Thyroid gland (tissue), 4 donors: ENCODE results near the gene C6orf132.

Source experiments
- POLR2A ChIP-seq, 2 donors: fragments of 450-650 bp; IDR thresholded peaks; one replicate each; pipeline ENCODE4 v1.6.1; 2017; ENCODE audit warnings: antibody characterized with exemption in 2 of 2, mild to moderate bottlenecking in 2 of 2, moderate library complexity in 1 of 2
- TF ChIP-seq, protein P1 (sequence below), 6 experiments: fragments of 200-600 bp in 3 of 6; fragments of 450-650 bp in 3 of 6; sonication (generic) in 3 of 6; IDR thresholded peaks; one replicate each; pipeline ENCODE4 v1.5.1; 2016 to 2019; ENCODE audit warnings: antibody characterized with exemption in 6 of 6, mild to moderate bottlenecking in 2 of 6, inconsistent platforms in 1 of 6, moderate library complexity in 1 of 6

DNA sequence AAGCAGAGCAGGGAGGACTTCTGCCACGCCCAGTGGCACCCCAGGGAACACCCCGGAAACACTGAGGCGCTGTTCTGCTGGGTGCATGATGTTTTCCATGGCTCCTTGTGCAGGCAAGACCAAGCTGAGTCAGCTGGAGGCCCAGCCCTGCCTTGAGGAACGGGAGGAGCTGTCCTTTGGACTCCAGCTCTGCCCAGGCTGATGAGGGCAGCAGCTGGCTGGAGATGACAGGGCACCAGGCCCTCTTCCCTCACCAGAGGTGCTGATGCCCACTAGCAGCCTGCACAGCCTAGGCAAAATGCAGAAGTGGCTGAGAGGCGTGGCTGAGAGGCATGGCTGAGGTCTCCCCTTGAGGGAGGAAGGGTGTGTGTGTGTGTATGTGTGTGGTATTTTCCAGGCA is 2.4 kb downstream of the C6orf132 start:
- TF ChIP-seq, protein P1, sequence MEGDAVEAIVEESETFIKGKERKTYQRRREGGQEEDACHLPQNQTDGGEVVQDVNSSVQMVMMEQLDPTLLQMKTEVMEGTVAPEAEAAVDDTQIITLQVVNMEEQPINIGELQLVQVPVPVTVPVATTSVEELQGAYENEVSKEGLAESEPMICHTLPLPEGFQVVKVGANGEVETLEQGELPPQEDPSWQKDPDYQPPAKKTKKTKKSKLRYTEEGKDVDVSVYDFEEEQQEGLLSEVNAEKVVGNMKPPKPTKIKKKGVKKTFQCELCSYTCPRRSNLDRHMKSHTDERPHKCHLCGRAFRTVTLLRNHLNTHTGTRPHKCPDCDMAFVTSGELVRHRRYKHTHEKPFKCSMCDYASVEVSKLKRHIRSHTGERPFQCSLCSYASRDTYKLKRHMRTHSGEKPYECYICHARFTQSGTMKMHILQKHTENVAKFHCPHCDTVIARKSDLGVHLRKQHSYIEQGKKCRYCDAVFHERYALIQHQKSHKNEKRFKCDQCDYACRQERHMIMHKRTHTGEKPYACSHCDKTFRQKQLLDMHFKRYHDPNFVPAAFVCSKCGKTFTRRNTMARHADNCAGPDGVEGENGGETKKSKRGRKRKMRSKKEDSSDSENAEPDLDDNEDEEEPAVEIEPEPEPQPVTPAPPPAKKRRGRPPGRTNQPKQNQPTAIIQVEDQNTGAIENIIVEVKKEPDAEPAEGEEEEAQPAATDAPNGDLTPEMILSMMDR (IDR thresholded peaks at IDR 0.05) = no peak
- no peak for TF ChIP-seq POLR2A (IDR thresholded peaks at IDR 0.05)
